Testis (tissue), 3 donors: Measurements from ENCODE around the gene PTPRG. TPM values are rescaled to one million over a fixed set of nuclear protein-coding genes. Genes with fewer than 3 reads are reported as not detected.

Source experiments
- DNase-seq: peaks from one replicate; pipeline ENCODE4 v3.0.0-alpha.2; 2019
- H3K27ac ChIP-seq, 2 donors: fragments of 200-600 bp; sonication (generic); one replicate each; pipeline ENCODE4 v1.5.1; 2019
- H3K27me3 ChIP-seq: fragments of 200-600 bp; sonication (generic); one replicate; pipeline ENCODE4 v1.5.1; 2019
- H3K36me3 ChIP-seq: fragments of 200-600 bp; sonication (generic); one replicate; pipeline ENCODE4 v1.5.1; 2017; ENCODE audit warnings: low read depth; ENCODE audit errors: missing control alignments
- H3K4me1 ChIP-seq: fragments of 200-600 bp; sonication (generic); one replicate; pipeline ENCODE4 v1.5.1; 2019
- H3K4me3 ChIP-seq, 2 donors: fragments of 200-600 bp; sonication (generic); one replicate each; pipeline ENCODE4 v1.5.1; 2017 to 2019
- H3K9me3 ChIP-seq: fragments of 200-600 bp; sonication (generic); one replicate; pipeline ENCODE4 v1.5.1; 2017
- CTCF ChIP-seq, 3 experiments: fragments of 450-650 bp in 2 of 3; fragments of 200-600 bp in 1 of 3; sonication (generic) in 1 of 3; IDR thresholded peaks; one replicate each; pipeline ENCODE4 v1.5.1; 2016 to 2019; ENCODE audit warnings: antibody characterized with exemption in 3 of 3, mild to moderate bottlenecking in 2 of 3, moderate library complexity in 1 of 3
- POLR2A ChIP-seq: fragments of 450-650 bp; IDR thresholded peaks from one replicate; pipeline ENCODE4 v1.6.1; 2017; ENCODE audit warnings: antibody characterized with exemption, mild to moderate bottlenecking, moderate library complexity
- WGBS, 2 donors: methylation state at CpG; one replicate each; pipeline ENCODE4 v1.1.5; 2018; 5-methylcytosine and 5-hydroxymethylcytosine counted together
- intact Hi-C: fragments of 100-400 bp; cut with DNase I; formaldehyde crosslinking; loops from one replicate; pipeline ENCODE4 v1.15.1; 2023; ENCODE audit warnings: low total_unique reads
- polyA plus RNA-seq: library from polyadenylated mRNA; stranded (reverse); fragments of 350-450 nt; fragmentation: Illumina TruSeq; extraction: RNeasy Lipid Tissue Mini Kit (QIAGEN cat#74804); gene quantifications from one replicate; pipeline ENCODE4 v1.2.3, GENCODE V29; 2014; ENCODE audit warnings: low read depth, low replicate concordance; ENCODE audit not compliant: insufficient read depth
- total RNA-seq, 2 donors: library from RNA; depleted of rRNA; stranded (reverse); fragments of >200 nt; gene quantifications; one replicate each; pipeline ENCODE4 v1.2.3, GENCODE V29; 2016

Gene PTPRG
- total and polyA plus RNA-seq, 3 donors from 2014 or later, result 26.3 to 107 (median 75.4) TPM

GRCh38 chr3:61967019-61967418, 405.6 kb downstream of the PTPRG start:
- TF ChIP-seq POLR2A, result no peak
- TF ChIP-seq CTCF (IDR thresholded peaks at IDR 0.05), result no peak
- DNase-seq, result no peak
- H3K27me3 ChIP-seq, result no peaks in the 10 kb centered on the region
- intact Hi-C loops, result no loop called here
- no peak overlapping the region for H3K27ac ChIP-seq
- no peak overlapping the region for H3K4me3 ChIP-seq
- H3K4me1 ChIP-seq, result no peaks in the 10 kb centered on the region
- H3K9me3 ChIP-seq, result no peaks in the 10 kb centered on the region
- WGBS, 2 donors, result 68 to 86% methylated on average over 2 of the region's 2 CpGs
- no peaks in the 10 kb centered on the region for H3K36me3 ChIP-seq

- H3K36me3 ChIP-seq, result no peaks in the 10 kb centered on the region
- intact Hi-C loops, result no loop called here
- no peak overlapping the region for H3K4me3 ChIP-seq
- WGBS, 2 donors, result 61 to 93% methylated on average over 2 of the region's 2 CpGs
- H3K27me3 ChIP-seq, result no peaks in the 10 kb centered on the region
- DNase-seq, result no peak
- no peaks in the 10 kb centered on the region for H3K4me1 ChIP-seq
- H3K27ac ChIP-seq, result no peak overlapping the region
- no peaks in the 10 kb centered on the region for H3K9me3 ChIP-seq
- TF ChIP-seq CTCF (IDR thresholded peaks at IDR 0.05) (no peak), POLR2A (no peak)
Measured at GRCh38 chr3:61967937-61968336, 406.6 kb downstream of the PTPRG start.

GRCh38 chr3:61974662-61975061, 413.3 kb downstream of the PTPRG start:
- TF ChIP-seq POLR2A, result no peak
- no peak for TF ChIP-seq CTCF (IDR thresholded peaks at IDR 0.05)
- Histone ChIP-seq H3K4me3 (no peak overlapping the region), H3K36me3 (no peaks in the 10 kb centered on the region), H3K4me1 (peaks cover 10% of the 10 kb centered on the region), H3K9me3 (no peaks in the 10 kb centered on the region), H3K27ac (no peak overlapping the region), H3K27me3 (no peaks in the 10 kb centered on the region)
- 52 to 62% methylated on average over 2 of the region's 2 CpGs for WGBS, 2 donors
- intact Hi-C loops, result no loop called here
- no peak for DNase-seq

- intact Hi-C loops, result no loop called here
- Histone ChIP-seq H3K27ac (no peak overlapping the region), H3K27me3 (no peaks in the 10 kb centered on the region), H3K36me3 (no peaks in the 10 kb centered on the region), H3K4me3 (no peak overlapping the region), H3K4me1 (peaks cover 10% of the 10 kb centered on the region), H3K9me3 (no peaks in the 10 kb centered on the region)
- DNase-seq, result no peak
- TF ChIP-seq POLR2A (no peak), CTCF (IDR thresholded peaks at IDR 0.05) (no peak)
- 49 to 69% methylated on average over 3 of the region's 3 CpGs for WGBS, 2 donors
Measured at GRCh38 chr3:61975199-61975598, 413.8 kb downstream of the PTPRG start.

GRCh38 chr3:61975936-61976335, 414.6 kb downstream of the PTPRG start:
- no peak overlapping the region for H3K4me3 ChIP-seq
- intact Hi-C loops, result no loop called here
- 51 to 54% methylated on average over 2 of the region's 2 CpGs for WGBS, 2 donors

More at GRCh38 chr3:61975936-61976335, 414.6 kb downstream of the PTPRG start:
- Histone ChIP-seq H3K27ac (no peak overlapping the region), H3K9me3 (no peaks in the 10 kb centered on the region), H3K36me3 (no peaks in the 10 kb centered on the region), H3K4me1 (peaks cover 10% of the 10 kb centered on the region), H3K27me3 (no peaks in the 10 kb centered on the region)
- DNase-seq, result no peak
- TF ChIP-seq CTCF (IDR thresholded peaks at IDR 0.05), result no peak
- no peak for TF ChIP-seq POLR2A
